Measurements from ENCODE around the gene SORL1. TPM values are rescaled to one million over a fixed set of nuclear protein-coding genes. Genes with fewer than 3 reads are reported as not detected.

Gene SORL1
- total RNA-seq, 2 donors from 2014 or later = 66.1 to 121 TPM

- Histone ChIP-seq H3K4me1 (no peaks in the 10 kb centered on the region), H3K4me3 (no peak overlapping the region), H3K27ac (no peak overlapping the region), H3K36me3 (no peaks in the 10 kb centered on the region), H3K9me3 (no peaks in the 10 kb centered on the region), H3K9ac (ENCODE audit: low read depth in 2 of 2, low read length in 2 of 2) (no peak overlapping the region), H3K27me3 (no peaks in the 10 kb centered on the region)
- no peak for TF ChIP-seq CTCF (IDR thresholded peaks at IDR 0.05)
- intact Hi-C loops (cut with DNase I) = no loop called here
- DNase-seq = no peak
These were observed 69.3 kb downstream of the SORL1 start for GRCh38 chr11:121521145-121522042.

GRCh38 chr11:121522043-121522941 lies 70.2 kb downstream of the SORL1 start:
- intact Hi-C loops (cut with DNase I) = no loop called here
- Histone ChIP-seq H3K27me3 (no peaks in the 10 kb centered on the region), H3K4me1 (no peaks in the 10 kb centered on the region), H3K9ac (ENCODE audit: low read depth in 2 of 2, low read length in 2 of 2) (no peak overlapping the region), H3K9me3 (no peaks in the 10 kb centered on the region), H3K36me3 (no peaks in the 10 kb centered on the region), H3K27ac (no peak overlapping the region), H3K4me3 (no peak overlapping the region)
- no peak for DNase-seq
- no peak for TF ChIP-seq CTCF (IDR thresholded peaks at IDR 0.05)

- H3K27ac ChIP-seq = no peak overlapping the region
- no peak for DNase-seq
- intact Hi-C loops (cut with DNase I) = no loop called here
- H3K9ac ChIP-seq (ENCODE audit: low read depth in 2 of 2, low read length in 2 of 2) = no peak overlapping the region
- H3K4me1 ChIP-seq = no peaks in the 10 kb centered on the region
- H3K9me3 ChIP-seq = no peaks in the 10 kb centered on the region
- H3K4me3 ChIP-seq = no peak overlapping the region
- no peaks in the 10 kb centered on the region for H3K36me3 ChIP-seq
- H3K27me3 ChIP-seq = no peaks in the 10 kb centered on the region
- no peak for TF ChIP-seq CTCF (IDR thresholded peaks at IDR 0.05)
These were observed 71.6 kb downstream of the SORL1 start for GRCh38 chr11:121523581-121524232.

- H3K4me1 ChIP-seq = no peaks in the 10 kb centered on the region
- H3K9ac ChIP-seq (ENCODE audit: low read depth in 2 of 2, low read length in 2 of 2) = no peak overlapping the region
- H3K36me3 ChIP-seq = no peaks in the 10 kb centered on the region
- H3K4me3 ChIP-seq = no peak overlapping the region
- no peaks in the 10 kb centered on the region for H3K9me3 ChIP-seq
- no peak for TF ChIP-seq CTCF (IDR thresholded peaks at IDR 0.05)
- no peak overlapping the region for H3K27ac ChIP-seq
- DNase-seq = no peak
- intact Hi-C loops (cut with DNase I) = no loop called here
- no peaks in the 10 kb centered on the region for H3K27me3 ChIP-seq
These were observed 72.1 kb downstream of the SORL1 start for GRCh38 chr11:121524233-121524631.

- Histone ChIP-seq H3K9ac (ENCODE audit: low read depth in 2 of 2, low read length in 2 of 2) (no peak overlapping the region), H3K27me3 (no peaks in the 10 kb centered on the region), H3K4me3 (no peak overlapping the region), H3K36me3 (no peaks in the 10 kb centered on the region), H3K27ac (no peak overlapping the region), H3K4me1 (no peaks in the 10 kb centered on the region), H3K9me3 (no peaks in the 10 kb centered on the region)
- intact Hi-C loops (cut with DNase I) = no loop called here
- TF ChIP-seq CTCF (IDR thresholded peaks at IDR 0.05) = no peak
- DNase-seq = no peak
These were observed 73.3 kb downstream of the SORL1 start for GRCh38 chr11:121525376-121525775.

Data from colonic mucosa (tissue), 4 donors.